HG02870 (cell line): ENCODE data around the gene CROCC2.

Experiments
- ATAC-seq: cut with Tn5 transposase; IDR thresholded peaks from one replicate; pipeline ENCODE4 v1.9.1; 2021; ENCODE audit warnings: mild to moderate bottlenecking, moderate library complexity; ENCODE audit not compliant: unreplicated experiment

Gene CROCC2

DNA sequence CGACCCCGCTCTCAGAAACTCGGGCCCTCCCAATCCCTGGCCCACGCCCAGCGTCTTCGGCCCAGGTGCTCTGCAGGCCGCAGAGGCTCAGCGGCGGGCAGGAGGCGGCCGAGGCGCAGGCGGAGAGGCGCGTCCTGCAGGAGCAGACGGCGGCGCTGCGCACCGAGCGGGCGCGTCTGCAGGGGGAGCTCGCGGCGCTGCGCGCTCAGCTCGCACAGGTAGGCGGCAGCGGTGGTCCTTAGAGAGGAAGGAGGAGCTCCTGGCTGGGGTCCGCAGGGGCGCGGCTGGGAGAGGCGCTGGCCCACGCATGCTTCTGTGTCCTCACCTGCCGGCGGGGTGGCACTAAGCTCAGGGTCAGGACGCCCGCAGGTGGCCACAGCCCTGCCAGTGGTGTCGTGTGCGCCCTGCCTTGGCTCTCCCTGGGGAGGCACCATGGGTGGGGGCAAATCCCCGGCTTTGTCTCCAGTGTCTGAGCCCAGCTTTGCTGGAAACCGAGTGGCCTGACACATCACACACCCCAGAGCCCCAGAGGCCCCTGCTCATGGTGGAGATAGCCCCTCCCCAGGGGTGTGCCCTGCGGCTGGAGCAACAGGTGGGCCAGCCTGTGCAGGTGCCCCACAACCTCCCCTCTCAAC is 77.3 kb downstream of the CROCC2 start:
- ATAC-seq, result no peak

GRCh38 chr2:240983996-240984498 is 77.9 kb downstream of the CROCC2 start:
- ATAC-seq, result no peak

DNA sequence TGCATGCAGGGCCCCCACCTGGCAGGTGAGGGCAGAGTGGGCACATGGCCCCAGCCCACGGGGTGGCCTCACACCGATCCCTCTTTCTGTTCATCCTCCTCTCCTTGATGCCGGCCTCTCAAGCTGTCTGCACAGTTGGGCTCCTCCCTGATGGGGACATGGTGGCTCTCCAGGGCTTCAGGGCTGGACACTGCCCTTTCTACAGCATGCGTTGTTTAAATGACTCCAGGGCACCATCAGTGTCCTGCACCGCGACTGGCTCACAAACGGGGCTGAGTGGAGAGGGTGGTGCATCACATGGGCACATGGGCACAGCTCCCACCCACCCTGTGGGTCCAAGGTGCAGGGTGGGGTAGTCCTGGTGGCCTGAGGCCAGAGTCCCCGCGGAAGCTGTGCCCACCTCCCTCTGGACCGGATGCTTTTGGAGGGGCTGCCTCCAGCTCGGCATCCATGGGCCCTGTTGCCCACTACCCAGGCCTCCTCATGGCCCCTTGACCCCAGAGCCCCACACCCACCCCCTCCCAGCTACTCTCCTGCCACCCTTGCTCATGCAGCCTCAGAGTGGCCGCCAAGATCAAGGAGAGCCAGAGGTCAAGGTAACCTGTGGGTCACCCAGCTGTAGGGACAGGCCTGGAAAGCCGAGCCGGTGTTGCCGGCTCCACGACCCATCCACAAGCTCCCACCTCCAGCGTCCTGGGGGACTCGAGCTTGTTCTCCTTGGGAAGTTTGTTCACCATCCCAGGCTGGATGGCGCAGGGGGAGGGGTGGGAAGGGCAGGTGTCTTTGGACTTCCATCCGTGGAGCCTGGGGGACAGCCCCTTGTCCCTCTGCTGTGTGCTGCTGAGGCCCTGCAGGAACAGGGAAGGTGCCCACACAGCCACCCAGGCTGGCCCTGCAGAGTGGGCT is 80.0 kb downstream of the CROCC2 start:
- ATAC-seq, result no peak

GRCh38 chr2:240986787-240987411 is 80.8 kb downstream of the CROCC2 start:
- ATAC-seq, result no peak

DNA sequence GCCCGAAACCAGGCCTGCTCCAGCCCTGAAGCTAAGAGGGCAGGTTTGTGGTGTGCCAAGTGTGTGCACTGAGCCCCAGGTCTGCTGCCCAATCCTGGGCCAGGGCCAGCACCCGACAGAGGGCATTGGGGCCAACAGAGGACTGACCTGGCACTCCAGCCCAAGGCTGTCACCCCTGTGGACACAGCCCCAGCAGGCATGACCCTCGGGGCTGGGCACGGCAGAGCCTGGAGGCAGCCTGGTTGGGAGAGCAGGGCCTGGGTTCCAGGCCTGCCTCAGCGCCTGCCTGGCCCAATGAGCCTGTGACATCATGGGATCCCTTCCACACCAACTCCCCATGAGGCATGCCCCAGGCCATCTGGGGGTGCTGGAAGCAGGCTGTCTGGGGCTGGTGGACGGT is 81.5 kb downstream of the CROCC2 start:
- ATAC-seq, result no peak

- no peak for ATAC-seq
Measured at GRCh38 chr2:240988146-240988545, 82.0 kb downstream of the CROCC2 start.

- ATAC-seq, result no peak
Measured at GRCh38 chr2:240988571-240989271, 82.6 kb downstream of the CROCC2 start.

GRCh38 chr2:240989451-240990265 is 83.5 kb downstream of the CROCC2 start:
- no peak for ATAC-seq

GRCh38 chr2:240990266-240990529 is 84.1 kb downstream of the CROCC2 start:
- ATAC-seq, result no peak

DNA sequence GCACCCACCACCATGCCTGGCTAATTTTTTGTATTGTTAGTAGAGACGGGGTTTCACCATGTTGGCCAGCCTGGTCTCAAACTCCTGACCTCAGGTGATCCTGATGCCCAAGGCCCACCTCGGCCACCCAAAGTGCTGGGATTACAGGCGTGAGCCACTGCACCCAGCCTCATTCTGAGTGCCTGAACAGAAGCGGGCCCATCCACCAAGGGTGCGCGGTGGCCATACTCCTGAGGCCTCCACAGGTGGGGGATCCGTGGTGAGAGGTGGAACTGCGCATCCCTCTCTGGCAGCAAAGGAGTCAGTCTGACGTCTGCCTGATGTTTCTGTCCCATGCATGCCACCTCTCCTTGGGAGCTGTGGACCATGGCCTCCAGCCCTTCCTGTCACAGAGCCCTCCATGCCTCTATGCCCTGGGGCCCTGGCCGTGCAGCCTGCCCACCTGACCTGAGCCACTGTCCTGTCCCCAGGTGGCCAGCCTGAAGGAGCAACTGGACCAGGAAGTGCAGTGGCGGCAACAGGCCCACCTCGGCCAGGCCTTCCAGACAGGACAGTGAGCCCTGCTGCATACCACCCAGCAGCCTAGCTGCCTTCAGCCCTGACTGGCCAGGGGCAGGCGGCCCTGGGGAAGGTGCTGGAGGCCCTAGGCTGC is 84.7 kb downstream of the CROCC2 start:
- no peak for ATAC-seq

DNA sequence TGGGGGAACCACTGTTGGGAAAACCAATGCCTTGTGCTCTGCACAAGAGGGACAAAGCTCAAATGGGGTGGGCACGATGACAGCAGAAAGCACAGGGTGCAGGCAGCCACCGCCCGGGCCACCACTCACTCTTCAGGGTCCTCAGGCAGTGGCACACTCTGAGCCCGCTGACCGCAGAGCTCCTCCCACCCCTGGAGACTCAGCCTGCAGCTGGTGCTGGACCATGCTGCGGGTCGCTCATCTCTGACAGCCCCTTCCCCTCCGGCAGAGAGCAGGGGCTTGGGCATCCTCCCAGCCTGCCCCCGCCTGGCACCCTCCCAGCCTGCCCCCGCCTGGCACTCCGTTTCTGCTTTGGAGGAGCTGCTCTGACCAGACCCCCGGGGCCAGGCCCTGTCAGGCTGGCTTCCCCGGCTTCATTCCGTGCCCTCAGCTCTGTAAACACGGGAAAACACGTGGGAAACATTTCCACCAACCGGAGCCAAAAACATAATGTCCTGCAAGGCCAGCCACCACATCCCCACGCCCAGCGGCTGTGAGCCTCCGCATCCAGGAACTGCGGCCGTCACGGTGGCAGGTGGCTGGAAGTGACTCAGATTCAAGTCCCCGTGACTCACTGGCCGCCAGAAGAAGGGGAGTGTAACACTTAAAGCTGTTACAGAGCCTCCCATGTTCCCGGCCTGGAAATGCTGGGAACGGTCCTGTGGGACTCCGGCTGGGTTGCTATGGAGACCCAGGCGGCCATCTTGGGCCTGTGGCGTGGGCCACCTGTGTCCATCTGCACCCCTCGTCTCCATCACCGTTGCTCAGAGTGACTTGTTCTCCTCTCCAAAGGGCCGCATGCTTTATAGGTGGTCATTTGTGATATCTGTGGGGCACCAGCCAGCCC is 85.5 kb downstream of the CROCC2 start:
- ATAC-seq, result no peak

DNA sequence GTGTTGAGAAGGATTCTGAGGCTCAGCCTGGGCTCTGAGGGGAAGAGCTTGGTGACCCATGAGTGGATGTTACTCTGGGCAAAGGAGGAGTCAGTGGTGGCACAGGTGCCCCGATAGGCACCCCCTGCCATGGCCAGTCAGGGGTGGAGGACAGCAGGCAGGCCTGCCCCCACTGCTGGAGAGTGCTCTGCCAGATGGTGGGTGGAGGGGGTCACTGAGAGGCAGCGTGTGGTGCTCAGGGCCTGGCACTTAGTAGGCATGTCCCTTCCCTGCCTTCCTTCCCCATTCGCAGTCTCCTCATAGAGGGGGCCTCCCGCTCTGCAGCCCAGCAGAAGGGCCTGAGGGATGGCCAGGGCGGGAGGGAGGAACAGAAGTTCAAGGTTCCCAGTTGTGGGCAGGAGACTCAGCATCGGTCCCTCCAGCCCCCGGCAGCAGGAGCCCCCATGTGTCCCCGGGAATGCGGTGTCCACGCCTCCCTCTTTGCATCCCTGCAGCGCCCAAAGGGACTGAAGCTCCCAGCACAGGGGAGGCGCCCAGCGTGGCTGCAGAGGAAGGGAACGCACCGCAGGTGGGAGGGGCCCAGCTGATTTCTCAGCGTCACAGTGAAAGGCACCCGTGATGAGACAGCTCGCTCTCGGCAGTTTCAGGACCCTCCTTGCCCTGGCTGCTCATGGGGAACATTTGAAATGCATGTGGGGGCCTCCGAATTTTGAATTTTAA is 86.6 kb downstream of the CROCC2 start:
- no peak for ATAC-seq

DNA sequence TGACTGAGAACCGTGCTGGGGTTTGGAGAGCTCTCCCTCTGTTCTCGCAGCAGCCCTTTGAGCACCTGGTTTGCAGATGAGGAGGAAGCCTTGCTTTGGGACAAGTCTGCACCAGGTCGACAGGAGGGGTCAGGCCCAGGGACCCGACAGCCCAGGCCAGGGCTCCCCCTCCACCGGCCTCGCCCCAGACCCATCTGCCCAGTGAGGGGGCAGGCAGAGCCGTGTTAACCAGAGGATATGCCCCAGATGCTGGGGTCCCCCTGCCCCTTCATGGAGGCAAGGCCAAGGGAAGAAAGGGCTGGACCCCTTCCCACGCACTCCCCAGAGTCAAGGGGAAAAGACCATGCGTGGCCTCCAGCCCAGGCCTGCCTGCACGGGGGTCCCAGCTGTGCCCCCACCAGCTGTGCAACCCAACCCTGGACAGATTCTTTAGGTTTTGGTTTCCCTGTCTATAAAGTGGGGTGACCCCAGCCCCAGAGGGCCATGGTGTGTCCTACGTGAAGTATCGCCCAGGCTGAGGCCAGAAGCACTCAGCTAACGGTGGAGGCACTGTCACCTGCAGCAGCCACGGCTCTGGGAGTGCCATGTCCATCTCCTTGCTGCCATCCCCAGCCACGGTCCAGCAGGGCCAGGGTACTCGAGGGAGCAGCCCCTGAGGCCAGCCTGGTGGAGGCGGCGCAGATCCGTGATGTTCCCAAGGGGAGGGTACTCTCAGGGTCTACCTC is 87.5 kb downstream of the CROCC2 start:
- ATAC-seq, result no peak

DNA sequence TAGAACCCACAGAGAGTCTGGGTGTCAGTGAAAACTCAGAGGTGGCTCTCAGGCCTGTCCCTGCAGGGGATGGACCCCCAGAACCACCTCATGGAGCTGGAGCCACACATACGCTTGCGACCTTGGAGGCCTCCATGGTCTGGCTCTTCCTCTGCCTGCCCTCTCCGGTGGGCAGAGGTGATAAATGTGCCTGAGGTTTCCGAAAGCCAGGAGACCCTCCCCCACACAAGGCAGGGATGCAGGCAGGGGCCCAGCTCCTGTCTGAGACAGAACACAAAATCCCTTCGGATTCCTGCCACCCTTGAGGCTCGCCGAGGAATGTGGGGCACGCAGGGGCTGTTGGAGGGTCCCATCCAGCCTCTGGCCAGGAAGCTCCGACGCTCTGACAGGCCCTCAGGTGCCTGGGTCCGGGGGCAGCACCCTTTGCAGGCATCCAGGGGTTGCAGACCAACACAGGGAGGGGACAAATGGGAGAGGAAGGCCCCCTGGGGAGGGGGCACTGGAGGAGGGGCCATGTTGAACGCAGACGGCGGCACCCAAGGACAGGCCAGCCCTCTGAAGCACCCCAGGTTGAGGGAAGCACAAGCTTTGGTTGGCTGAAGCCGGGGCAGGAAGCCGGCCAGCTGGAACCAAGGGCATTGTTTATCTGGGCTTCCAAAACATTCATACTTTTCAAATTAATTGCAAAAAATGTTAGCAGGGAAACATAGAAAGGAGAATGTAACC is 88.2 kb downstream of the CROCC2 start:
- ATAC-seq, result no peak

DNA sequence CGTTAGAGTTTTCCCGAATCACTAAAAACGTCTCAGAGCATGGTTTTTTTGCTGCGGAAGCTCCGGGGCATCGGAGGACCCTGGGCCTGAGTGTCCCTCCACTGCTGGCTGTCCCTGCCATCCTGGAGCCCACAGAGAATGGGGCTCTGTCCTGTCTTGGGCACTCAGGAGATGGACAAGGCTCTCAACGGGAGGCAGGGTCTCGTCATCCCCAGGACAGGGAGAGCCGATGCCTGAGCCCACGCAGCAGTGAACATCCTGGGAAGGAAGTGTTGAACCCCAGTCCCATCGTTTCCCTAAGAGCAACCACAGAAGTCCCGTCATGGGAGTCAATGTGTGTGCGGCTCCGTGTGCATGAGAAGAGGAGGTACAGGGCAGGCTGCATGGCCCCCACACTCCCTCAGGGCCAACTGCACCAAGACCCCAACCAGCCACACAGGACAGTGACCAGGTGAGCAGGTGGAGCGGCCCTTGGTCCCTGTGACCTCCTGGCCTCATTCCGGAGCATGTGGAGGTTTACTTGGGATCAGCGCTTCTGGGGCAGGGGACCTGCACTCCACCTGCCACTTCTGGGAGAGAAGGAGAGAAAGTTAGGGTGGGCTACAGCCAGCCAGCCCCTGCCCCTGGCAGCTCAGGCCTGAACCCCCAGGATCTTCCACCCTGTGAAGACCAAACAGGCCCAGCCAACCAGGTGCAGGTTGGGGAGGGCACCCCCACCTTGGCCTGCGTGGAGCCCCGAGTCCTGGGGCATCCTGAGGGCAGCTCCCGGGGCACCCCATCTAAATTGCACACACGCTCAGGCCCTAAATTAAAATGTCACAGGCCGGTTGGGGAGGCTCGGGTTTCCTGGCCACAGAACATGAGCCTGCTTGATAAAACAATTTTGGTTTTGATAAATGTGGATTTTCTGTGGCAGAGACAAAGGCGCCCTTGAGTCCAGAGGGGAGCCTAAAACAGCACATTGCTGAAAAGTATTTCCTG is 89.2 kb downstream of the CROCC2 start:
- ATAC-seq, result no peak
